HEK293 (cell line): Measurements from ENCODE around the gene JAGN1.

Source experiments
- CTCF ChIP-seq: fragments of 450-650 bp; formaldehyde crosslinking; IDR thresholded peaks from 2 replicates; pipeline ENCODE4 v1.5.1; 2016; ENCODE audit warnings: missing biosample characterization, missing genetic modification characterization
- PATZ1 ChIP-seq: fragments of 450-650 bp; formaldehyde crosslinking; IDR thresholded peaks from 2 replicates; pipeline ENCODE4 v1.5.1; 2016; ENCODE audit warnings: missing biosample characterization, missing genetic modification characterization
- ZNF10 ChIP-seq: fragments of 450-650 bp; formaldehyde crosslinking; IDR thresholded peaks from 2 replicates; pipeline ENCODE4 v1.5.1; 2017; ENCODE audit warnings: missing biosample characterization, missing genetic modification characterization
- ZNF292 ChIP-seq: fragments of 450-650 bp; formaldehyde crosslinking; IDR thresholded peaks from 2 replicates; pipeline ENCODE4 v1.5.1; 2016; ENCODE audit warnings: low read depth, missing biosample characterization, missing genetic modification characterization, borderline replicate concordance
- ZNF580 ChIP-seq: fragments of 450-650 bp; formaldehyde crosslinking; IDR thresholded peaks from 2 replicates; pipeline ENCODE4 v1.5.1; 2016; ENCODE audit warnings: missing biosample characterization, missing genetic modification characterization
- ZNF704 ChIP-seq: fragments of 450-650 bp; formaldehyde crosslinking; IDR thresholded peaks from 2 replicates; pipeline ENCODE4 v1.5.1; 2016; ENCODE audit warnings: missing biosample characterization, missing genetic modification characterization

- TF ChIP-seq PATZ1 (tag by site-specific recombination) (no peak), ZNF10 (tag by site-specific recombination) (no peak), ZNF292 (tag by site-specific recombination) (no peak), CTCF (tag by site-specific recombination) (no peak), ZNF580 (tag by site-specific recombination) (no peak), ZNF704 (no peak)
Observed at GRCh38 chr3:9887480-9887879, 2.9 kb upstream of the JAGN1 start.
